ENCODE results near the gene CTNNA3. TPM values are rescaled to one million over a fixed set of nuclear protein-coding genes. Genes with fewer than 3 reads are reported as not detected.

The CTNNA3 gene
- total RNA-seq, 2 donors from 2014 or later: not detected

GRCh38 chr10:67386260-67386659, 309.7 kb downstream of the CTNNA3 start:
- Mint-ChIP-seq H3K9me3 (no peaks in the 10 kb centered on the region), H3K27me3 (no peaks in the 10 kb centered on the region), H3K4me3 (no peak overlapping the region), H3K4me1 (ENCODE audit: low read depth in 2 of 2) (no peaks in the 10 kb centered on the region), H3K36me3 (no peaks in the 10 kb centered on the region), H3K27ac (no peak overlapping the region)
- DNase-seq (ENCODE audit: low spot score): no peak
- no peak for ATAC-seq

GRCh38 chr10:67385566-67385965, 310.4 kb downstream of the CTNNA3 start:
- DNase-seq (ENCODE audit: low spot score): no peak
- no peak overlapping the region for H3K27ac Mint-ChIP-seq
- H3K4me3 Mint-ChIP-seq: no peak overlapping the region
- no peaks in the 10 kb centered on the region for H3K36me3 Mint-ChIP-seq
- no peaks in the 10 kb centered on the region for H3K4me1 Mint-ChIP-seq (ENCODE audit: low read depth in 2 of 2)
- no peaks in the 10 kb centered on the region for H3K27me3 Mint-ChIP-seq
- ATAC-seq: no peak
- H3K9me3 Mint-ChIP-seq: no peaks in the 10 kb centered on the region

GRCh38 chr10:67385089-67385488, 310.9 kb downstream of the CTNNA3 start:
- H3K27me3 Mint-ChIP-seq: no peaks in the 10 kb centered on the region
- no peaks in the 10 kb centered on the region for H3K4me1 Mint-ChIP-seq (ENCODE audit: low read depth in 2 of 2)
- ATAC-seq: no peak

DNA sequence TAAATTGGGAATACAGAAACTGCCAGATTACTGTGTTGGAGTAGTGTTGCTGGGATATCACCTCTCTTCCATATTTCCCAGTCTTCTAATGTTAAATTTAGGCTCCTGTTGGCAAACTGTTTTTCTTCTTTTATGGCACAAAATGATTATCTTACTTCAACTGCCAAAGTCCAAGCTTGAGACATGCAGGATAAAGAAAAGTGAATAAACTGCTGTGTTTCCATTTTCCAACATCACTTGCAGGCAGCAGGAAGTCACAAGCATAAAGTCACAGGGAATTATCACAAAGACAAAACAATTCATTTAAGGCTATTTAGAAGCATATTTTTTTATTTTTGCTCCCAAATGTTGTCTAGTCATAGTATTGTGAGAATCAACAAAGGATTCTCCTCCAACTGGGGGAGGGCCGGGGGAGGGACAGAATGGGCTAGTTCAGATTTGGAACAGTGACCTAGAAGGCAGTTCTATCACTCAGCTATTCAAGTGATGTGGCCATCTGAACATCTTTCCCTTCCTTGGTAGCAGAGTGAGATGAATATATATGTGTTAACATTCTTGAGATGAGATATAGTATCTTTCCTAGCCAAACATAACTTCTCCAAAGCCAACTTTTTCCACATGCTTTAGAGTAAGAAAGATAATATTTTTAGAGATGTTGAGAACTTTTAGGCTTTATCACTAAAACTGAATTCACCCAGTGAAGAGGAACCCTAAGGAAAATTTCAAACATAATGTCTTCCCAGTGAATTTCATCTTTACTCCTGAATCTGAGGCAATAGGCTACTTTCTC, 364.7 kb downstream of the CTNNA3 start:
- ATAC-seq: no peak
- H3K9me3 Mint-ChIP-seq: peaks cover 6% of the 10 kb centered on the region
- H3K4me3 Mint-ChIP-seq: no peak overlapping the region
- no peak for DNase-seq (ENCODE audit: low spot score)
- peaks cover 6% of the 10 kb centered on the region for H3K36me3 Mint-ChIP-seq
- H3K4me1 Mint-ChIP-seq (ENCODE audit: low read depth in 2 of 2): no peaks in the 10 kb centered on the region
- H3K27ac Mint-ChIP-seq: no peak overlapping the region
- no peaks in the 10 kb centered on the region for H3K27me3 Mint-ChIP-seq

More at GRCh38 chr10:67385089-67385488, 310.9 kb downstream of the CTNNA3 start:
- Mint-ChIP-seq H3K27ac (no peak overlapping the region), H3K4me3 (no peak overlapping the region), H3K9me3 (no peaks in the 10 kb centered on the region), H3K36me3 (no peaks in the 10 kb centered on the region)
- no peak for DNase-seq (ENCODE audit: low spot score)

- ATAC-seq (no peak), DNase-seq (ENCODE audit: low spot score) (no peak)
- Mint-ChIP-seq H3K27ac (no peak overlapping the region), H3K4me3 (no peak overlapping the region), H3K27me3 (no peaks in the 10 kb centered on the region), H3K9me3 (peaks cover 26% of the 10 kb centered on the region), H3K4me1 (ENCODE audit: low read depth in 2 of 2) (no peaks in the 10 kb centered on the region), H3K36me3 (peaks cover 26% of the 10 kb centered on the region)
These were observed 368.1 kb downstream of the CTNNA3 start for GRCh38 chr10:67327626-67328535.

DNA sequence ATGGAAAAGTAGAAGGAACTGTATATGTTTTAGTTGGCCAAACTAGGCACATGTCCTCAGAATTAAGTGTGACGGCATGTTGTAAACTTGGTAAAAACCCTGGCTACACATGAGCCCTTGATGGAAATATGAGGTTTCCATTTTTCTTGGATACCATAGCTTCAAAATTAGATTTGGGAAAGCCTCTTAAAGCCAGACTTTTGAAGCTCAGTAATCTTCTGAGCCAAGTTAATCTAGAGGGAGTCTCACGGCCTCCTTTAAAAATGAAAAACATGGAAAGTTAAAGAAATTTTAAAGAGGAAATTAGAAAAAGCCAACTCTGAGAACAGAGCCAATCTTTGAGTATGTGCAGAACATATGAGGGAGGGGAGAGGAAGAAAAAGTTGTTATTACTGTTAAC, 376.0 kb downstream of the CTNNA3 start:
- Mint-ChIP-seq H3K4me3 (no peak overlapping the region), H3K4me1 (ENCODE audit: low read depth in 2 of 2) (no peaks in the 10 kb centered on the region), H3K36me3 (peaks cover 9% of the 10 kb centered on the region), H3K27me3 (no peaks in the 10 kb centered on the region), H3K27ac (no peak overlapping the region), H3K9me3 (peaks cover 24% of the 10 kb centered on the region)
- no peak for ATAC-seq
- no peak for DNase-seq (ENCODE audit: low spot score)

DNA sequence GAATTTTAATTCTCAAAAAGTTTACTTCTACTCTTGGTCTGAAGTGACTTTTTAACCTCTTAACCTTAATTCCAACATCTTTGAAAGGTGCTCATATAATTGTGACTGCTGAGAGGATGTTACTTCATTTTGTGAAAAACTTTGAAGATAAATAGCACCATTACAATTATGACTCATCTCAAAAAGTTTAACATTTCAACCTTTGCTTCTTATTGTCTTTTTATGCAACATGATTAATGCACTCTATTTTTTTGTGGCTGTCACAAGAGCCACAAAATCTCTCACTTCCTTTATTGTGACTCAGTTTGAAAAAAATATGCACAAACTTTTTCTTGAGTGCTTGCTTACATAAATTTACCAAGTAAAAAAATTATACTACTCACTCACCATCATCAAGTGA, 387.1 kb downstream of the CTNNA3 start:
- ATAC-seq (no peak), DNase-seq (ENCODE audit: low spot score) (no peak)
- Mint-ChIP-seq H3K4me1 (ENCODE audit: low read depth in 2 of 2) (no peaks in the 10 kb centered on the region), H3K4me3 (no peak overlapping the region), H3K27me3 (no peaks in the 10 kb centered on the region), H3K36me3 (no peaks in the 10 kb centered on the region), H3K9me3 (peaks cover 10% of the 10 kb centered on the region), H3K27ac (no peak overlapping the region)

DNA sequence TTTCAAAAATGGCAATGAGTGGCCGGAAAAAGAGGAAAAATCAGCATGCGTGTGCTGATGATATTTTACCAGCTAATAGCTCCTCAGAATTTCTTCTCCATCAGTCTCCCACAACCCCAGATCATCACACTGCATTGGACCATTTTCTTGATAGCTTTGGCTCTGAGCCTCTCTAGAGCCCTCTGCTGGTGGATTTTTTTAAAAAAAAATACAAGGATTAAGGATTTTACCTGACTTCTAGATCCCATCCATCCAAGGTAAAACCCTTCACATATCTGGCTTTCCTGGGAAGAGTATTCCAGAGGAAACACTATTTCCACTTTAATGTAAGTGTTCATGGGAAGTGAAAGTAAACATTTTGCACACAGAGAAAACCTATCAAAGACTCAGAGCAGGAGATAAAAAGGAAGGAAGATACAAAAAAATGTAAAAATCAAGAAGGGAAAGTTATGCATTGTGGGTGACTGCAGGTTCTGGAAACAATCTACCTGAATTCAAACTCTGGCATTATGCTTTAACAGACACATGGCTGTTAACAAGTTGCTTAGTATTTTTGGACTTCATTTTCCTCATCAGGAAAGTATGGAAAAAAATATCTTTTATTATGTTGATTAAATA, 389.3 kb downstream of the CTNNA3 start:
- H3K9me3 Mint-ChIP-seq: peaks cover 7% of the 10 kb centered on the region
- H3K27me3 Mint-ChIP-seq: no peaks in the 10 kb centered on the region
- no peak overlapping the region for H3K27ac Mint-ChIP-seq
- no peaks in the 10 kb centered on the region for H3K4me1 Mint-ChIP-seq (ENCODE audit: low read depth in 2 of 2)
- no peak for DNase-seq (ENCODE audit: low spot score)
- H3K36me3 Mint-ChIP-seq: no peaks in the 10 kb centered on the region
- H3K4me3 Mint-ChIP-seq: no peak overlapping the region
- no peak for ATAC-seq

GRCh38 chr10:67302701-67303100, 393.3 kb downstream of the CTNNA3 start:
- peaks cover 12% of the 10 kb centered on the region for H3K9me3 Mint-ChIP-seq
- H3K27ac Mint-ChIP-seq: no peak overlapping the region
- no peak overlapping the region for H3K4me3 Mint-ChIP-seq
- ATAC-seq (no peak), DNase-seq (ENCODE audit: low spot score) (no peak)
- no peaks in the 10 kb centered on the region for H3K36me3 Mint-ChIP-seq
- H3K27me3 Mint-ChIP-seq: no peaks in the 10 kb centered on the region
- no peaks in the 10 kb centered on the region for H3K4me1 Mint-ChIP-seq (ENCODE audit: low read depth in 2 of 2)

- H3K4me3 Mint-ChIP-seq: no peak overlapping the region
- DNase-seq (ENCODE audit: low spot score) (no peak), ATAC-seq (no peak)
- no peaks in the 10 kb centered on the region for H3K27me3 Mint-ChIP-seq
- no peak overlapping the region for H3K27ac Mint-ChIP-seq
- no peaks in the 10 kb centered on the region for H3K4me1 Mint-ChIP-seq (ENCODE audit: low read depth in 2 of 2)
- peaks cover 7% of the 10 kb centered on the region for H3K9me3 Mint-ChIP-seq
- no peaks in the 10 kb centered on the region for H3K36me3 Mint-ChIP-seq
These were observed 396.2 kb downstream of the CTNNA3 start for GRCh38 chr10:67299761-67300160.

GRCh38 chr10:67297637-67298181, 398.3 kb downstream of the CTNNA3 start:
- no peaks in the 10 kb centered on the region for H3K4me1 Mint-ChIP-seq (ENCODE audit: low read depth in 2 of 2)
- H3K9me3 Mint-ChIP-seq: peaks cover 7% of the 10 kb centered on the region
- no peak overlapping the region for H3K27ac Mint-ChIP-seq
- H3K27me3 Mint-ChIP-seq: no peaks in the 10 kb centered on the region
- DNase-seq (ENCODE audit: low spot score) (no peak), ATAC-seq (no peak)
- no peak overlapping the region for H3K4me3 Mint-ChIP-seq
- H3K36me3 Mint-ChIP-seq: no peaks in the 10 kb centered on the region

GRCh38 chr10:67296926-67297325, 399.1 kb downstream of the CTNNA3 start:
- H3K4me3 Mint-ChIP-seq: no peak overlapping the region
- peaks cover 5% of the 10 kb centered on the region for H3K9me3 Mint-ChIP-seq
- ATAC-seq (no peak), DNase-seq (ENCODE audit: low spot score) (no peak)
- H3K4me1 Mint-ChIP-seq (ENCODE audit: low read depth in 2 of 2): no peaks in the 10 kb centered on the region
- no peaks in the 10 kb centered on the region for H3K36me3 Mint-ChIP-seq
- H3K27me3 Mint-ChIP-seq: no peaks in the 10 kb centered on the region
- H3K27ac Mint-ChIP-seq: no peak overlapping the region

DNA sequence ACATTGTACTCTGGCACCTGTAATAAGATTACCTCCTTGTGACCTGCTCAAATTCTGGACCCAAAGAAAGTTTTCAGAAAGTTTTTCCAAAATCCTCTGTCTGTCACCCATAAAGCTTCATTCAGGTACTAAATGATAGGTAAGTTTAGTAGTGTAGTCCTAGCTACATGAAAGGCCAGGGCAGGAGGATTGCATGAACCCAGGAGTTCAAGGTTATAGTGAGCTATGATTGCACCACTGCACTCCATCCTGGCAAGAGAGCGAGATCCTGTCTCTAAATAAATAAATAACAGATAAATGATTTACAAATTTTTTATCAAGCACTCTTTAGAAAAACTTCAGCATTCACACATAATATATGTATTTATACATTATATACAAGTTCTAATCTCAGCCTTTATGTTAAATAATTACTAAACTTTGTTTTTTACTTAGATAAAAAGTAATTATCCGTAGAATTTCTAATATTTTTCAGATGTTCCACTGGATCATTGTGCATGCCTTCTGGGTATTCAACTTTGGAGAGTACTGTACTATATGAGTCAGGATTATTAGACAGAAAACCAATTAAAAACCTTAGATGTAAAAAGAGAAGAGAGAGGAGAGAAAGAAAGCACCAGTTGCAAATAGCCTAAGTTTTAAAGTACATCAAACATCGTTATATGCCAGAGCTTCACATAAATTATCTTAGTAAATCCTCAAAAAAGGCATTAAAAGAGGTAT, 407.1 kb downstream of the CTNNA3 start:
- DNase-seq (ENCODE audit: low spot score) (no peak), ATAC-seq (no peak)
- H3K4me3 Mint-ChIP-seq: no peak overlapping the region
- peaks cover under 1% of the 10 kb centered on the region for H3K9me3 Mint-ChIP-seq
- H3K36me3 Mint-ChIP-seq: no peaks in the 10 kb centered on the region
- H3K4me1 Mint-ChIP-seq (ENCODE audit: low read depth in 2 of 2): no peaks in the 10 kb centered on the region
- H3K27me3 Mint-ChIP-seq: no peaks in the 10 kb centered on the region
- H3K27ac Mint-ChIP-seq: no peak overlapping the region

Measured in natural killer cell treated with Interleukin-12 subunit alpha and Interleukin-12 subunit beta and Interleukin-15 and Interleukin-18, amount 100 ng/mL, for 72 hours (primary cell).